MM.1S (cell line): ENCODE results near the gene WDR1.

Experiments used
- DNase-seq: peaks from one replicate; pipeline ENCODE4 v3.0.0-alpha.2; 2015
- H2AFZ ChIP-seq: fragments of 300-600 bp; sonication (generic); 2 replicates; pipeline ENCODE4 v1.6.0; 2016; ENCODE audit warnings: antibody characterized with exemption, low read length
- H3F3A ChIP-seq: fragments of 300-600 bp; sonication (generic); 2 replicates; pipeline ENCODE4 v1.6.1; 2016; ENCODE audit warnings: mild to moderate bottlenecking, antibody characterized with exemption, low read length, moderate library complexity, mixed read lengths; ENCODE audit not compliant: insufficient read depth
- H3K27ac ChIP-seq: fragments of 300-600 bp; sonication (generic); 2 replicates; pipeline ENCODE4 v1.5.1; 2016; ENCODE audit warnings: mild to moderate bottlenecking, low read length
- H3K27me3 ChIP-seq: fragments of 300-600 bp; sonication (generic); replicated peaks from 2 replicates; pipeline ENCODE4 v1.6.0; 2016; ENCODE audit warnings: low read length; ENCODE audit not compliant: insufficient read depth
- H3K36me3 ChIP-seq: fragments of 300-600 bp; sonication (generic); replicated peaks from 2 replicates; pipeline ENCODE4 v1.6.1; 2016; ENCODE audit warnings: mild to moderate bottlenecking, low read length, mixed read lengths; ENCODE audit not compliant: insufficient read depth
- H3K4me1 ChIP-seq: fragments of 300-600 bp; sonication (generic); 2 replicates; pipeline ENCODE4 v1.6.1; 2016; ENCODE audit warnings: low read length, mixed read lengths
- H3K4me2 ChIP-seq: fragments of 300-600 bp; sonication (generic); 2 replicates; pipeline ENCODE4 v1.6.0; 2016; ENCODE audit warnings: low read depth, low read length
- H3K4me3 ChIP-seq: fragments of 300-600 bp; sonication (generic); 2 replicates; pipeline ENCODE4 v1.5.1; 2016; ENCODE audit warnings: low read length, mixed read lengths
- H3K79me2 ChIP-seq: fragments of 300-600 bp; sonication (generic); 2 replicates; pipeline ENCODE4 v1.6.1; 2016; ENCODE audit warnings: mixed run types, low read length, mixed read lengths
- H3K9ac ChIP-seq: fragments of 300-600 bp; sonication (generic); 2 replicates; pipeline ENCODE4 v1.6.1; 2016; ENCODE audit warnings: low read length, mixed read lengths
- H3K9me2 ChIP-seq: fragments of 300-600 bp; sonication (generic); replicated peaks from 2 replicates; pipeline ENCODE4 v1.6.1; 2016; ENCODE audit warnings: mild to moderate bottlenecking, low read length, mixed read lengths; ENCODE audit not compliant: insufficient read depth
- H3K9me3 ChIP-seq: fragments of 300-600 bp; sonication (generic); replicated peaks from 2 replicates; pipeline ENCODE4 v1.6.1; 2016; ENCODE audit warnings: mild to moderate bottlenecking, low read length, mixed read lengths; ENCODE audit not compliant: insufficient read depth
- H4K20me1 ChIP-seq: fragments of 300-600 bp; sonication (generic); 2 replicates; pipeline ENCODE4 v1.6.1; 2016; ENCODE audit warnings: mild to moderate bottlenecking, low read length, moderate library complexity, mixed read lengths; ENCODE audit not compliant: insufficient read depth
- EZH2 ChIP-seq: fragments of 300-600 bp; sonication (generic); optimal IDR thresholded peaks from 2 replicates; pipeline ENCODE3; 2017; ENCODE audit warnings: low read depth, mild to moderate bottlenecking, antibody characterized with exemption, low read length, mixed read lengths
- EZH2phosphoT487 ChIP-seq: fragments of 300-600 bp; sonication (generic); IDR thresholded peaks from 2 replicates; pipeline ENCODE4 v1.6.1; 2018; ENCODE audit warnings: antibody characterized with exemption, low read length
- TF ChIP-seq, protein P1 (sequence below): fragments of 300-600 bp; sonication (generic); IDR thresholded peaks from 2 replicates; pipeline ENCODE4 v1.5.1; 2016; ENCODE audit warnings: antibody characterized with exemption, low read length, mixed read lengths

The WDR1 gene

DNA sequence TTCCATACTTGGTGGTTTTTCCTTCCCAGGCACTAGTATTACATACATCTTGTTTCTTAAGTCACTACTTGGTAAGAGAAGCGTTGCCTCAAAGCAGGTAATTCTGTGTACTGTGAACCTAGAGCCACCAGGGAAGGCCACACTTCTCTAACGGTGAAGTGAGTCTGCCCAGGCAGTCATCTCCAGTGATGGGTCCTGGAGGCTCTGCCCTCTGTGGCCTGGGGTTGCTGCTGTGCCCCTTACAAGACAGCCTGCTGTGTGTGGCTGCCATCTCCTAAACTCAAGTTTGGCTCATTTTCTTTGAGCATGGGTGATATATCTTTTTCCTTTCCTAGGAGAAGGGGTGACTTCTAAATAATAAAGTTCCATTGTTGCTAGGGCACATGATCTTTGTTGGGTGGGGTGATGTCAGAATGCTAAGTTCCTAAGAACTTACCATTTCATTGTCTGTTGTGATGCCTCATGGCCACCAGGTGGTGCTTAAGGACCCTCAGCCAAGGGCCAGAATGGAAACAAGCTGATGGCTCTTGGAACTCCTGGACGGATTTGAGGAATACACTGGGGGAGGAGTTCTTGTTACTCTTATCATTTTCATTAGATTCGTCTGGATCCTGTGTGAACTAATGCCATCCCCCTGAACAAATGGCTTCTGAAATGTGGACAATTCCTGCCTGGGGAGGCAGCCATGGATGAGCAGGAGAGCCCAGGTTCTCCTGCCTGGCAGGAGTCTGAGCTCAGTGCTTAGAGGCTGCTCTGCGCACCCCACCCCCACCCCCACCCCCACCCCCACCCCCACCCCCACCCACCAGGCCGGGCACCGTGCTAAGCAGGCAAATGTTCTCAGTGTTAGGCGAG, 41.1 kb upstream of the WDR1 start:
- H4K20me1 ChIP-seq: no peaks in the 10 kb centered on the region
- H3K4me1 ChIP-seq: peaks cover 14% of the 10 kb centered on the region
- H3K27me3 ChIP-seq: no peaks in the 10 kb centered on the region
- H3K79me2 ChIP-seq: no peaks in the 10 kb centered on the region
- no peaks in the 10 kb centered on the region for H3K36me3 ChIP-seq
- H3K9me3 ChIP-seq: no peaks in the 10 kb centered on the region
- TF ChIP-seq, protein P1, sequence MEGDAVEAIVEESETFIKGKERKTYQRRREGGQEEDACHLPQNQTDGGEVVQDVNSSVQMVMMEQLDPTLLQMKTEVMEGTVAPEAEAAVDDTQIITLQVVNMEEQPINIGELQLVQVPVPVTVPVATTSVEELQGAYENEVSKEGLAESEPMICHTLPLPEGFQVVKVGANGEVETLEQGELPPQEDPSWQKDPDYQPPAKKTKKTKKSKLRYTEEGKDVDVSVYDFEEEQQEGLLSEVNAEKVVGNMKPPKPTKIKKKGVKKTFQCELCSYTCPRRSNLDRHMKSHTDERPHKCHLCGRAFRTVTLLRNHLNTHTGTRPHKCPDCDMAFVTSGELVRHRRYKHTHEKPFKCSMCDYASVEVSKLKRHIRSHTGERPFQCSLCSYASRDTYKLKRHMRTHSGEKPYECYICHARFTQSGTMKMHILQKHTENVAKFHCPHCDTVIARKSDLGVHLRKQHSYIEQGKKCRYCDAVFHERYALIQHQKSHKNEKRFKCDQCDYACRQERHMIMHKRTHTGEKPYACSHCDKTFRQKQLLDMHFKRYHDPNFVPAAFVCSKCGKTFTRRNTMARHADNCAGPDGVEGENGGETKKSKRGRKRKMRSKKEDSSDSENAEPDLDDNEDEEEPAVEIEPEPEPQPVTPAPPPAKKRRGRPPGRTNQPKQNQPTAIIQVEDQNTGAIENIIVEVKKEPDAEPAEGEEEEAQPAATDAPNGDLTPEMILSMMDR: peak; percentile 87
- no peak for TF ChIP-seq EZH2phosphoT487
- no peaks in the 10 kb centered on the region; the same call in 1 of the 2 replicates for H3F3A ChIP-seq
- no peaks in the 10 kb centered on the region for H3K9me2 ChIP-seq
- DNase-seq: peak; percentile 53
- no peak overlapping the region for H3K9ac ChIP-seq
- no peak overlapping the region for H2AFZ ChIP-seq
- H3K4me2 ChIP-seq: no peak overlapping the region
- H3K27ac ChIP-seq: no peak overlapping the region
- no peak overlapping the region for H3K4me3 ChIP-seq

DNA sequence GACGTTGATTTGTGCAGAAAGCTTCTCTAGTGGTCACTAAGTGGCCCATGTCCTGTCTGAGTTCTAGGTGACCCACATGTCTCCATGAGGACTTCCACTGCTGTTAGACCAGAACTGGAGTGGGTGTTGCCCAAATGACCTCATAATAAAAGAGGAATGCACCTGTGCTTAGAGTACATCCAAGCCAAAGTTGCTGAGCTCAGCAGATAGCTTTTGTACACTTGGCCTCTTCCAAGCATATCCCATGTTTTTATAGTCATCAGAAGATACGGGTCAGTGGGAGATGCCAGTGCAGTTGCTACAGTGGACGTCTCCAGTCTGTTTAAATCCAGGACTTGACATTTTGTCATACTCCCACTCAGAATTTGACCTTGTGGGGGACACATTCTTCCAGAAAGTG, 37.6 kb upstream of the WDR1 start:
- Histone ChIP-seq H3K4me2 (no peak overlapping the region), H3K27ac (no peak overlapping the region), H4K20me1 (no peaks in the 10 kb centered on the region), H3K4me1 (peaks cover 18% of the 10 kb centered on the region), H3K9me3 (no peaks in the 10 kb centered on the region), H3K27me3 (no peaks in the 10 kb centered on the region), H3K79me2 (no peaks in the 10 kb centered on the region), H3K9me2 (no peaks in the 10 kb centered on the region), H3K9ac (no peak overlapping the region), H2AFZ (no peak overlapping the region), H3K4me3 (no peak overlapping the region), H3K36me3 (no peaks in the 10 kb centered on the region), H3F3A (no peaks in the 10 kb centered on the region; the same call in 1 of the 2 replicates)
- TF ChIP-seq EZH2 (no peak), EZH2phosphoT487 (no peak)
- DNase-seq: no peak

DNA sequence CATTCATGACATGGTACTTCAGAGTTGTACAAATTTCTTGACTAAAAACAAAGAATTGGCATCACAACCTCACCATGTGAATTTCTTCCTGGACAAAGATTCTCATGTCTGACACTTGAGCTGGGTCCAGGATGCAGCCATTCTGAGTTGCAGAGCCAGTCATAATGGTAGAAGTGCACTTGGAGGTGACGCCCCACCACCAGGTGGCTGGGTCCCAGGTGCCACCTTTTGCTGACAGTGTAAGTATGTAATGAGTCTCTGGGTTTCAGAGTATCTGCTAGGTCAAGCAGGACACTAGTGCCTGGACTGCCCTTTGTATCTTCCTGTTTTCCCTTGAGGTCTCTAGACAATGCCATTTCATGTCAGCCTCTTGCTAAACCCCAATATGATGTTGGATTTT, 36.6 kb upstream of the WDR1 start:
- H2AFZ ChIP-seq: no peak overlapping the region
- DNase-seq: peak; percentile 80
- no peak overlapping the region for H3K4me2 ChIP-seq
- H3K36me3 ChIP-seq: no peaks in the 10 kb centered on the region
- H3K4me3 ChIP-seq: no peak overlapping the region
- H3K9me2 ChIP-seq: no peaks in the 10 kb centered on the region
- no peaks in the 10 kb centered on the region for H3K9me3 ChIP-seq
- H3F3A ChIP-seq: no peaks in the 10 kb centered on the region; the same call in 1 of the 2 replicates
- no peak overlapping the region for H3K9ac ChIP-seq
- peaks cover 18% of the 10 kb centered on the region for H3K4me1 ChIP-seq
- H3K27ac ChIP-seq: peak overlapping the region; percentile 57
- TF ChIP-seq EZH2: no peak
- TF ChIP-seq, protein P1: peak; percentile 27
- H4K20me1 ChIP-seq: no peaks in the 10 kb centered on the region
- H3K79me2 ChIP-seq: no peaks in the 10 kb centered on the region
- no peaks in the 10 kb centered on the region for H3K27me3 ChIP-seq

GRCh38 chr4:10151182-10151581, 34.6 kb upstream of the WDR1 start:
- Histone ChIP-seq H3K4me2 (no peak overlapping the region), H4K20me1 (no peaks in the 10 kb centered on the region), H3K9ac (no peak overlapping the region), H3K79me2 (no peaks in the 10 kb centered on the region), H3F3A (no peaks in the 10 kb centered on the region; the same call in 1 of the 2 replicates), H3K27me3 (no peaks in the 10 kb centered on the region), H3K4me3 (no peak overlapping the region), H3K4me1 (peaks cover 18% of the 10 kb centered on the region), H3K9me3 (no peaks in the 10 kb centered on the region), H3K9me2 (no peaks in the 10 kb centered on the region), H2AFZ (no peak overlapping the region), H3K36me3 (no peaks in the 10 kb centered on the region), H3K27ac (no peak overlapping the region)
- DNase-seq: no peak
- TF ChIP-seq, protein P1: no peak
- TF ChIP-seq EZH2 (no peak), EZH2phosphoT487 (no peak)
